ENCODE results near the gene TOM1L2. TPM values are rescaled to one million over a fixed set of nuclear protein-coding genes. Genes with fewer than 3 reads are reported as not detected.

TOM1L2 gene
- total and polyA plus RNA-seq, 2 of the 4 experiments (the other 2 are of a cell fraction), result 34.4 to 51.7 TPM

- no peak overlapping the region for H4K91ac ChIP-seq (ENCODE audit: insufficient read depth, low read depth, low read length)
- H2BK120ac ChIP-seq (ENCODE audit: low read depth, low read length), result no peak overlapping the region
- dilution Hi-C loops (cut with HindIII; ENCODE audit: low sequenced_read_pairs, unreplicated experiment), result no loop called here
- H2AFZ ChIP-seq (replicated peaks; ENCODE audit: low read length, poor library complexity), result no peak overlapping the region
- H3K4me1 ChIP-seq (ENCODE audit: control insufficient read depth, insufficient read depth, low read length), result peaks cover 10% of the 10 kb centered on the region
- ATAC-seq (ENCODE audit: low read depth) (no peak), DNase-seq (no peak)
- H4K20me1 ChIP-seq (ENCODE audit: insufficient read depth, low read length), result no peaks in the 10 kb centered on the region
- peaks cover 2% of the 10 kb centered on the region; the same call in 1 of the 2 replicates for H3K9me3 ChIP-seq (ENCODE audit: control insufficient read depth, insufficient read depth, low read length)
- H4K8ac ChIP-seq (ENCODE audit: low read depth in 2 of 2, low read length in 2 of 2), result no peak overlapping the region
- H4K5ac ChIP-seq (ENCODE audit: low read depth, low read length), result no peak overlapping the region
- H3K4me3 ChIP-seq (ENCODE audit: insufficient read depth, low read depth, low read length), result no peak overlapping the region
- H2BK15ac ChIP-seq (ENCODE audit: low read depth, low read length), result no peak overlapping the region
- ChIA-PET CTCF (no interaction called here), POLR2A (ENCODE audit: unreplicated experiment) (no interaction called here)
- H3K4me2 ChIP-seq (ENCODE audit: low read depth, low read length), result no peak overlapping the region
- H3K18ac ChIP-seq (ENCODE audit: low read depth, low read length), result no peak overlapping the region
- H3K79me1 ChIP-seq (ENCODE audit: low read depth in 1 of 2, low read length in 2 of 2), result no peaks in the 10 kb centered on the region; a peak in 1 of 4 replicates
- no peaks in the 10 kb centered on the region for H3K27me3 ChIP-seq (ENCODE audit: control insufficient read depth, insufficient read depth, low read length)
- no peak overlapping the region for H3K23ac ChIP-seq (ENCODE audit: low read depth, low read length)
- H3K4ac ChIP-seq (ENCODE audit: low read depth, low read length), result no peak overlapping the region
- no peak overlapping the region for H3K9ac ChIP-seq (ENCODE audit: low read depth, low read length)
- peaks cover 26% of the 10 kb centered on the region for H3K9me1 ChIP-seq (ENCODE audit: insufficient read depth, low read length)
- no peak overlapping the region for H3K27ac ChIP-seq (ENCODE audit: insufficient read depth, low read length)
- no peak overlapping the region for H3K14ac ChIP-seq (replicated peaks; ENCODE audit: low read depth, low read length)
- in situ Hi-C loops (cut with MboI; ENCODE audit: low sequenced_read_pairs), result no loop called here
- H2BK20ac ChIP-seq (ENCODE audit: low read depth, low read length), result no peak overlapping the region
- no peak overlapping the region for H2BK5ac ChIP-seq (ENCODE audit: low read depth, low read length, poor library complexity, severe bottlenecking)
- H3K36me3 ChIP-seq (ENCODE audit: control insufficient read depth, insufficient read depth, low read length), result no peaks in the 10 kb centered on the region; the same call in 1 of the 2 replicates
- TF ChIP-seq RFX5 (IDR thresholded peaks at IDR 0.05; ENCODE audit: low read depth, low read length) (no peak), RAD21 (IDR thresholded peaks at IDR 0.05; ENCODE audit: low read length) (no peak), RCOR1 (IDR thresholded peaks at IDR 0.05; ENCODE audit: insufficient replicate concordance, low read length) (no peak), FOS (IDR thresholded peaks at IDR 0.05; ENCODE audit: low read depth, low read length) (no peak), MAZ (IDR thresholded peaks at IDR 0.05; ENCODE audit: borderline replicate concordance, low read depth, low read length) (no peak), NFE2L2 (IDR thresholded peaks at IDR 0.05; ENCODE audit: low read depth, low read length) (no peak), BHLHE40 (IDR thresholded peaks at IDR 0.05; ENCODE audit: low read depth, low read length) (no peak), CEBPB (IDR thresholded peaks at IDR 0.05; ENCODE audit: low read depth, low read length) (no peak), CTCF (conservative IDR thresholded peaks at IDR 0.05; ENCODE audit: low read depth, low read length) (no peak), MAFK (IDR thresholded peaks at IDR 0.05; ENCODE audit: low read depth, low read length) (no peak), CHD1 (IDR thresholded peaks at IDR 0.05; ENCODE audit: low read depth, low read length) (no peak), MXI1 (IDR thresholded peaks at IDR 0.05; ENCODE audit: borderline replicate concordance, low read depth, low read length) (no peak), USF2 (IDR thresholded peaks at IDR 0.05; ENCODE audit: low read depth, low read length) (no peak), ELK1 (IDR thresholded peaks at IDR 0.05; ENCODE audit: borderline replicate concordance, low read depth, low read length) (no peak), POLR2A (IDR thresholded peaks at IDR 0.05; ENCODE audit: low read depth, low read length) (no peak)
- intact Hi-C loops (cut with micrococcal nuclease), result no loop called here
- 83% methylated on average over 16 of the region's 31 CpGs; no CpG with 5 or more reads in 1 of the 2 experiments for whole genome bisulfite sequencing, 2 experiments (ENCODE audit: extremely low coverage in 2 of 2, insufficient read length in 1 of 2)
- H2AK9ac ChIP-seq (replicated peaks; ENCODE audit: low read depth, low read length, poor library complexity), result no peak overlapping the region
- BruUV-seq (replicated peaks), result no TSS peak
- H3K56ac ChIP-seq (ENCODE audit: extremely low read depth, insufficient read depth, low read length), result no peak overlapping the region
- H2AK5ac ChIP-seq (ENCODE audit: low read depth, low read length), result no peak overlapping the region
These were observed 34.5 kb upstream of the TOM1L2 start for GRCh38 chr17:18006495-18007239.

All from IMR-90 (cell line).